ENCODE measurements around the gene TFAP2B.

DNA sequence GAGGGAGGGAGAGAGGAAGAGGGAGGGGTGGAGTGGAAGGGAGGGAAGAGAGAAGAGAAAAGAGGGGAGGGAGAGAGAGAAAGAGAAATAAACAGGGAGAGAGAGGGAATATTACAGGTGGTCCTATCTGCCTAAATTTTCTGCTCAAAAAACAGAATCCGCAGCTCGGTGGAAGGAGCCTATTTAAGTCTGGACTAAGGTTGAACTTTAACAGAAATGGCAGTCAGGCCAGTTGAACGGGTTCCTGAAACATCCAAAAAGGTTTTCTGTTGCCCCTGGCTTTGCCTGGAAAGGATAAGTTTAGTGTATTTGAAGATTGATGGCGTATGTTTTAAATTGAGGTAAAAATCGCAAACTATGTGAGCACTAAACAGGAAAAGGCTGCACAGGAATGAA, 2.2 kb downstream of the TFAP2B start:
- no peak for TF ChIP-seq POLR2A (IDR thresholded peaks at IDR 0.05; ENCODE audit: low read depth, low read length)
- TF ChIP-seq POLR2AphosphoS5 (IDR thresholded peaks at IDR 0.05; ENCODE audit: low read depth, low read length), result no peak

Measured in GM12892 (cell line).